VCaP (cell line): ENCODE measurements around the gene SEMA7A.

Experiments used
- H3K27ac ChIP-seq: fragments of 450-650 bp; 2 replicates; pipeline ENCODE4 v1.5.1; 2017
- CTCF ChIP-seq: fragments of 450-650 bp; conservative IDR thresholded peaks from 2 replicates; pipeline ENCODE4 v1.5.1; 2017; ENCODE audit warnings: mild to moderate bottlenecking, moderate library complexity

The SEMA7A gene

GRCh38 chr15:74420193-74420905, 13.4 kb downstream of the SEMA7A start:
- H3K27ac ChIP-seq = no peak overlapping the region

GRCh38 chr15:74419432-74419831, 14.3 kb downstream of the SEMA7A start:
- TF ChIP-seq CTCF = no peak

More at GRCh38 chr15:74420193-74420905, 13.4 kb downstream of the SEMA7A start:
- TF ChIP-seq CTCF = no peak

GRCh38 chr15:74418575-74419338, 15.0 kb downstream of the SEMA7A start:
- no peak overlapping the region for H3K27ac ChIP-seq

More at GRCh38 chr15:74419432-74419831, 14.3 kb downstream of the SEMA7A start:
- no peak overlapping the region for H3K27ac ChIP-seq

GRCh38 chr15:74417670-74418069, 16.1 kb downstream of the SEMA7A start:
- no peak overlapping the region for H3K27ac ChIP-seq
- no peak for TF ChIP-seq CTCF

More at GRCh38 chr15:74418575-74419338, 15.0 kb downstream of the SEMA7A start:
- TF ChIP-seq CTCF = no peak

GRCh38 chr15:74417225-74417624, 16.5 kb downstream of the SEMA7A start:
- no peak for TF ChIP-seq CTCF
- no peak overlapping the region for H3K27ac ChIP-seq

- TF ChIP-seq CTCF = no peak
- no peak overlapping the region for H3K27ac ChIP-seq
Observed at GRCh38 chr15:74415966-74416916, 17.5 kb downstream of the SEMA7A start.
